AG09309 (cell line): ENCODE measurements around the gene STEAP3.

ENCODE experiments used
- DNase-seq: peaks from one replicate; pipeline ENCODE4 v3.0.0-alpha.2; 2010; ENCODE audit warnings: low read depth
- H3K4me3 ChIP-seq: 2 replicates; pipeline ENCODE4 v1.5.1; 2011; ENCODE audit warnings: mild to moderate bottlenecking, low read depth, low read length, moderate library complexity; ENCODE audit not compliant: control insufficient read depth
- CTCF ChIP-seq: IDR thresholded peaks from 2 replicates; pipeline ENCODE4 v1.5.1; 2011; ENCODE audit warnings: mild to moderate bottlenecking, low read depth, low read length, inconsistent platforms; ENCODE audit not compliant: insufficient read depth, control insufficient read depth; ENCODE audit errors: missing control alignments

Gene STEAP3

GRCh38 chr2:119205001-119205706, 18.5 kb upstream of the STEAP3 start:
- DNase-seq = no peak
- TF ChIP-seq CTCF = no peak
- H3K4me3 ChIP-seq = no peak overlapping the region

- H3K4me3 ChIP-seq = no peak overlapping the region
- TF ChIP-seq CTCF = no peak
- DNase-seq = no peak
These were observed 17.4 kb upstream of the STEAP3 start for GRCh38 chr2:119206201-119206600.

- no peak for TF ChIP-seq CTCF
- H3K4me3 ChIP-seq = no peak overlapping the region
- DNase-seq = no peak
These were observed 16.2 kb upstream of the STEAP3 start for GRCh38 chr2:119207447-119207846.

GRCh38 chr2:119208791-119209203, 14.8 kb upstream of the STEAP3 start:
- TF ChIP-seq CTCF = no peak
- DNase-seq = no peak
- no peak overlapping the region for H3K4me3 ChIP-seq

GRCh38 chr2:119212139-119212800, 11.4 kb upstream of the STEAP3 start:
- no peak for TF ChIP-seq CTCF
- no peak overlapping the region for H3K4me3 ChIP-seq
- DNase-seq = no peak

- H3K4me3 ChIP-seq = no peak overlapping the region
- TF ChIP-seq CTCF = no peak
- DNase-seq = no peak
These were observed 9.1 kb upstream of the STEAP3 start for GRCh38 chr2:119214453-119215037.
